MCF 10A (cell line): Measurements from ENCODE around the gene FAU. TPM values are rescaled to one million over a fixed set of nuclear protein-coding genes. Genes with fewer than 3 reads are reported as not detected.

Experiments
- BruUV-seq: library from RNA; stranded (reverse); fragments of 400-500 nt; replicated peaks from 2 replicates; lab custom pipeline; 2021; lab: Mats Ljungman, UMichigan
- CTCF ChIA-PET: fragments of 300-600 bp; sonication (Branson Sonifier 250); formaldehyde crosslinking; extraction: SDS; loops from one replicate; lab custom pipeline; 2021; ENCODE audit warnings: antibody characterized with exemption, inconsistent platforms; lab: Yijun Ruan, JAX
- POLR2A ChIA-PET: fragments of 300-600, 350-650 bp; sonication (Branson Sonifier 250); formaldehyde crosslinking; extraction: SDS; loops from one replicate; lab custom pipeline; 2020; ENCODE audit warnings: antibody characterized with exemption, inconsistent platforms; lab: Yijun Ruan, JAX
- DNase-seq: peaks from one replicate; pipeline ENCODE4 v3.0.0-alpha.2; 2018; ENCODE audit not compliant: unreplicated experiment
- H3K27ac Mint-ChIP-seq: one replicate; pipeline ENCODE4 v1.8.0; 2022; ENCODE audit warnings: mild to moderate bottlenecking, low read depth, mixed read lengths; ENCODE audit not compliant: unreplicated experiment
- H3K27me3 Mint-ChIP-seq: one replicate; pipeline ENCODE4 v1.8.0; 2022; ENCODE audit warnings: mixed read lengths; ENCODE audit not compliant: insufficient read depth, unreplicated experiment
- H3K36me3 Mint-ChIP-seq: one replicate; pipeline ENCODE4 v1.8.0; 2022; ENCODE audit warnings: mild to moderate bottlenecking, moderate library complexity, mixed read lengths; ENCODE audit not compliant: insufficient read depth, unreplicated experiment
- H3K4me1 Mint-ChIP-seq: one replicate; pipeline ENCODE4 v1.8.0; 2022; ENCODE audit warnings: mixed read lengths; ENCODE audit not compliant: insufficient read depth, unreplicated experiment
- H3K4me3 Mint-ChIP-seq: one replicate; pipeline ENCODE4 v1.8.0; 2022; ENCODE audit warnings: mild to moderate bottlenecking, moderate library complexity, mixed read lengths; ENCODE audit not compliant: unreplicated experiment
- H3K9me3 Mint-ChIP-seq: one replicate; pipeline ENCODE4 v1.8.0; 2022; ENCODE audit warnings: mixed read lengths; ENCODE audit not compliant: unreplicated experiment
- CTCF ChIP-seq: fragments of 200-600 bp; IDR thresholded peaks from one replicate; pipeline ENCODE4 v1.8.0; 2022; ENCODE audit warnings: antibody characterized with exemption, mild to moderate bottlenecking; ENCODE audit not compliant: unreplicated experiment
- intact Hi-C: fragments of 100-400 bp; cut with micrococcal nuclease; formaldehyde crosslinking; loops from 2 replicates; pipeline ENCODE4 v1.14.1; 2022
- total RNA-seq: library from RNA; stranded (reverse); gene quantifications from 2 replicates; pipeline ENCODE4 v1.2.3, GENCODE V29; 2022

The FAU gene
- total RNA-seq, 1 experiment from 2014 or later: 1,049 TPM

- BruUV-seq: TSS peak; percentile 54
- TF ChIP-seq CTCF: no peak
- intact Hi-C loops: loop anchor here (5.0 kb wide), 2 partner anchors 41 to 56 kb away; partner anchors contain the start of genes SAC3D1 and SNX15
These were observed 38.6 kb downstream of the FAU start for GRCh38 chr11:65083134-65083833.

GRCh38 chr11:65078786-65079342 is 43.1 kb downstream of the FAU start:
- Mint-ChIP-seq H3K27me3 (no peaks in the 10 kb centered on the region), H3K9me3 (no peaks in the 10 kb centered on the region), H3K27ac (peak overlapping the region; percentile 57), H3K36me3 (no peaks in the 10 kb centered on the region), H3K4me3 (no peak overlapping the region), H3K4me1 (peaks cover 31% of the 10 kb centered on the region)
- ChIA-PET POLR2A (interaction anchor here (0.6 to 0.9 kb wide), 2 partner anchors 15 to 101 kb away, joined by 3 read pairs; no protein-coding TSS in a partner anchor), CTCF (interaction anchor here (0.5 to 2.0 kb wide), 7 partner anchors 9 to 583 kb away, joined by 3 to 6 read pairs (median 3); no protein-coding TSS in a partner anchor)
- TF ChIP-seq CTCF: no peak
- DNase-seq: no peak
- intact Hi-C loops: loop anchor here (5.0 kb wide), 1 partner anchor 67 kb away; the partner anchor contains the start of gene ARL2
- BruUV-seq: no TSS peak

More at GRCh38 chr11:65083134-65083833, 38.6 kb downstream of the FAU start:
- ChIA-PET POLR2A (interaction anchor here (0.7 to 1.7 kb wide), 6 partner anchors 14 to 56 kb away, joined by 3 to 11 read pairs (median 4); partner anchors contain the start of genes FAU, MRPL49, SNX15 and ZNHIT2), CTCF (interaction anchor here (0.7 to 1.7 kb wide), 2 partner anchors 33 to 43 kb away, joined by 3 to 10 read pairs; partner anchors contain the start of gene SAC3D1)
- no peaks in the 10 kb centered on the region for H3K9me3 Mint-ChIP-seq
- H3K27ac Mint-ChIP-seq: peak overlapping the region; percentile 99
- H3K4me3 Mint-ChIP-seq: peak overlapping the region; percentile 99
- DNase-seq: no peak
- H3K27me3 Mint-ChIP-seq: no peaks in the 10 kb centered on the region
- peaks cover 32% of the 10 kb centered on the region for H3K4me1 Mint-ChIP-seq
- H3K36me3 Mint-ChIP-seq: peaks cover 32% of the 10 kb centered on the region

- no peak overlapping the region for H3K4me3 Mint-ChIP-seq
- peak overlapping the region; percentile 57 for H3K27ac Mint-ChIP-seq
- peak; percentile 69 for TF ChIP-seq CTCF
- intact Hi-C loops: loop anchor here (5.0 kb wide), 1 partner anchor 66 kb away; the partner anchor contains the start of gene ARL2
- BruUV-seq: no TSS peak
- no peaks in the 10 kb centered on the region for H3K36me3 Mint-ChIP-seq
- CTCF ChIA-PET: interaction anchor here (0.5 to 2.0 kb wide), 9 partner anchors 8 to 582 kb away, joined by 3 to 6 read pairs (median 3); no protein-coding TSS in a partner anchor
- peak; percentile 45 for DNase-seq
- no peaks in the 10 kb centered on the region for H3K27me3 Mint-ChIP-seq
- H3K4me1 Mint-ChIP-seq: peaks cover 27% of the 10 kb centered on the region
- POLR2A ChIA-PET: interaction anchor here (0.9 kb wide), 1 partner anchor 14 kb away, joined by 3 read pairs; no protein-coding TSS in a partner anchor
- no peaks in the 10 kb centered on the region for H3K9me3 Mint-ChIP-seq
These were observed 43.8 kb downstream of the FAU start for GRCh38 chr11:65078151-65078550.

GRCh38 chr11:65077451-65077850 is 44.5 kb downstream of the FAU start:
- intact Hi-C loops: loop anchor here (5.0 kb wide), 1 partner anchor 65 kb away; the partner anchor contains the start of gene ARL2
- Mint-ChIP-seq H3K9me3 (no peaks in the 10 kb centered on the region), H3K4me1 (peaks cover 21% of the 10 kb centered on the region), H3K36me3 (no peaks in the 10 kb centered on the region), H3K27ac (no peak overlapping the region), H3K27me3 (no peaks in the 10 kb centered on the region), H3K4me3 (no peak overlapping the region)
- no TSS peak for BruUV-seq
- no peak for TF ChIP-seq CTCF
- DNase-seq: no peak
- ChIA-PET CTCF (interaction anchor here (0.5 to 1.5 kb wide), 8 partner anchors 8 to 268 kb away, joined by 3 to 5 read pairs (median 3); no protein-coding TSS in a partner anchor), POLR2A (interaction anchor here (1.1 to 1.2 kb wide), 2 partner anchors 51 to 64 kb away, joined by 3 to 4 read pairs; partner anchors contain the start of gene ARL2)
